Left lobe of liver (tissue), 2 donors: ENCODE measurements around the gene TNP1. TPM values are rescaled to one million over a fixed set of nuclear protein-coding genes. Genes with fewer than 3 reads are reported as not detected.

ENCODE experiments used
- ATAC-seq: fragments of 200-7000 bp; cut with Tn5 transposase; one replicate; pipeline ENCODE4 v1.9.1; 2020; ENCODE audit warnings: mild to moderate bottlenecking, moderate library complexity
- DNase-seq: peaks from one replicate; pipeline ENCODE4 v3.0.0-alpha.2; 2020; ENCODE audit warnings: low spot score
- total RNA-seq: library from RNA; stranded (reverse); gene quantifications from one replicate; pipeline ENCODE4 v1.2.1, GENCODE V29; 2021
- donor health status: DM: no; HTN: no; CAD: no; lungs with moderate emphysema.
- donor health status: DM: no; HTN: yes; CAD: no.

TNP1 gene, protein sequence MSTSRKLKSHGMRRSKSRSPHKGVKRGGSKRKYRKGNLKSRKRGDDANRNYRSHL
- total RNA-seq = not detected

DNA sequence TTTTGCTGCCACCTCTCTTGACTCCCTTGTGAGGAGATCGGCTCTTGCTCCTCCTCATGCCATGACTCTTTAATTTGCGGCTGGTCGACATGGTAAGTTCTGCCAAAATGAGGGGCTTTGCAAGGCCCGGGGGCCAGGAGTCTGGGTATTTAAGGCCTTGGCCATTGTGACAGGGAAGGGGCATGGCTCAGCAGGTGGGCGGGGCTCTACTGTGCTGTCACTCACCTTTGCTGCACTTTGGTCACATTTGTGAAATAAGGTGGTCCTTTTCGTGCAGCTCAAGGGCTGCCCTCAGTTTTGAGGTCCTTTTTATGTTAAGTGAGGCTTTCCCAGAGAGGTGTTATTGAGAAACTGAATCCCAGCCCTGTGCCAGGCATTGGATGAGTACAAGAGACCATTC, at the start of gene TNP1:
TNP1 (minus strand) TSS at position 121 of the 400 bp plus-strand sequence; CDS start at position 91, 30 bp downstream.
- no peak for ATAC-seq

DNA sequence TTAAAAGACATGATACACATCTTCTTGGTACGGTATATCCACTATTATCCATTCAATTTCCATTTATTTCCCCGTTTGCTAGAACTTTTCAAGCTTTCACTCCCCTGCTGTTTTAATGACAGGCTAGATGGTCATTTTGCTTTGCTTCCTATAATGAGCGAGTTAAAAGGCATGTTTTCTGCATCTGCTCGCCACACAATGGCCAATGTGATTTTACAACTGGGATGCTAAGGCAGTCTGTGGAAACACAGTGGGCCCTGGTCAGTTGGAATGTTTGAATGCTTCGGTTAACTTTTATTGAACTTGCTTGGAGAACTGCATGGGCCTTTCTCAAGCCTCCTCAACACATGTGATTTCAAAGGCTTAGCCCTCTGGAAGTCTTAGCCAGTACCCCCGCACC, 48.4 kb upstream of the TNP1 start:
- DNase-seq = no peak
- no peak for ATAC-seq

More for the DNA sequence above, at the start of gene TNP1:
- no peak for DNase-seq

DNA sequence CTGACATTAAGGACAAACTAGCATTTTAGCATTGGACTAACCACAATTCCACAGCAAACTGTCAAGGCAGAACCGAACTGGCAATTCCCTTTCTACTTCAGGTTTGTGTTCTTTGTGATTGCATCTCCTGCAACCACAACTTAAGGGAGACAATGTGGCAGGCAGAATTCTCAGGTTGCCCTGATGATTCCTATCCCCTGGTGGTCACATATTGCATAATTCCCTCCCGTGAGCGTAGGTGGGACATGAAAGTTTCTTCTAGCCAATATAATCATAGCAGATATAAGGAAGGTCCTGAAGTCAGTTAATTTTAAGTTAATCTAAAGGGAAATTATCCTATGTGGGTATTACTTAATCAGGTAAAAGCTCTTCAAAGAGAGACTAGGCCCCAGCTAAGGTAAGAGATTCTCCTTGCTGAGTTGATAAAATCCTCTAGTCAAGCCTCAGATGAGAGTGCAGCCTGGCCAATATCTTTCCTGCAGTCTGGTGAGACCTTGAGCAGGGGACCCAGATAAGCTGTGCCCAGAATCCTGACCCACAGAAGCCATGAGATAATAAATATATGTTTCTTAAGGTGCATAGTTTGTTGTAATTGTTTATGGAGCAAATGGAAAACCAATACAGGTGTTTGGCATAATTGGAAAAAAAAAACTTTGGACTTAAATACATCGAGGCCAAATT, 45.9 kb upstream of the TNP1 start:
- no peak for DNase-seq
- ATAC-seq = no peak

DNA sequence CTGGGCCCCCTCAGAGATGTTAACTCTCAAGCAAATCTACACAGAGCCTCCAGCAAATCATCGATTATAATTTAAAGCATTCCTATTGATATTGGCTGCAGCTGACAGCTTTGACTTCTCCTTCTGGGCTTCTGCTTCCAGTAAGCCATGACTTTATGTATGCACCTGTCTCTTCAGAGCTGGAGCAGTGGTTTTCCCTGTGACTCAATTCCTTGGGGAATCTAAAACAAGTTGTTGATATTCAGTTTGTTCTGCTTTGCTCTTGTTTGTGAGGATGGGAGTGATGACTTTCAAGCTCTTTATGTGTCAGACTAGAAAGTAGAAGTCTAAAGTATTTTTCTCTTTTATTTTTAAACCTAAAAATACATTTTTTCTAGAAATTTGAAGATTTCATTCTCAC, 45.1 kb upstream of the TNP1 start:
- no peak for DNase-seq
- no peak for ATAC-seq

DNA sequence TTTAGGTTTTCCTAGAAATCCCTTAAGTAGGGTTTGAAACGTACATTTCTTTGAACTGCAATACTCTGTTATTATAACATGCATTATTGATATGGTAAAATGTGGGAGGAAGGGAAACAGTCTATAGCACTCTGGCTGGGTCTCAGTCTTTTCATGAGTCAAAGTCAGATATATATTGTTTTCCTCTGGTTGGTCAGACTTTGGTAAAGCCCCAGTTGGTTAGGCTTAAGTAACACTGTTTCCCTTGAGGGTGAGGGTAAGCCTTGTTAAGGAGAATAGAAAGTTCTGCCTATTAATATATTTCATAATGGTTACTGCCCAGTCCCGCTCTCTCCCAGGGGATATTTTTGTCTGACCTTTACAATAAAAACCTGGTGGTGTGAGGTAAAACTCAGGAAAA, 44.7 kb upstream of the TNP1 start:
- no peak for ATAC-seq

DNA sequence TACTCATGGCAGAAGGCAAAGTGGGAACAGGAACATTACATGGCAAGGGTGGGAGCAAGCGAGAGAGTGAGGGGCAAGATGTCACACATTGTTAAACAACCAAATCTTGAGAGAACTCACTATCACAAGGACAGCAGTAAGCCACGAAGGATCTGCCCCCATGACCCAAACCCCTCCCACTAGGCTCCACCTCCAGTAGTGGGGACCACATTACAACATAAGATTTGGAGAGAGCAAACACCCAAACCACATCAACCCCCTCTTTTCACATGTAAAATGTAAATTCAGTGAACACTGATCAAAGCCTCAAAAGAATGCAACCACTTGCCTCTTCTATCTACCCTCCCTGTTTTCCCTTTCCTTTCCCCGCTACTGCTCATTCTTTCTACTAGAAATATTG, 43.6 kb upstream of the TNP1 start:
- ATAC-seq = no peak
- DNase-seq = no peak

More for the DNA sequence above, 44.7 kb upstream of the TNP1 start:
- DNase-seq = no peak

DNA sequence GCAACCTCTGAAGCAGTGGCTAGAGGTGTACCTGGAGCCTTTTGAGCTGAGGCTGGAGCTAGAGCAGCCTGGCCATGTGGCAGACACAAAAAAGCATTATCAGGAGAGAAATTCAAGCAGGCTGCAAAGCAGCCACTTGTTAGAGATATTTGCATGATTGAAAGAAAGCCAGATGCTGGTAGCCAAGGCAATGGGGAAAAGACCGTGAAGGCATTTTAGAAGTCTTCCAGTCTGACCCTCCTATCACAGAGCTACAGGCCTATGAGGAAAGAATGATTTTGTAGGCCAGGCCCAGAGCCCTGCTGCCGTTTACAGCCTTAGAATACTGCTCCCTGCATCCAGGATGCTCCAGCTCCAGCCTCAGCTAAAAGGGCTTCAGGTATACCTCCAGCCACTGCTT, 41.4 kb upstream of the TNP1 start:
- ATAC-seq (no peak), DNase-seq (no peak)

DNA sequence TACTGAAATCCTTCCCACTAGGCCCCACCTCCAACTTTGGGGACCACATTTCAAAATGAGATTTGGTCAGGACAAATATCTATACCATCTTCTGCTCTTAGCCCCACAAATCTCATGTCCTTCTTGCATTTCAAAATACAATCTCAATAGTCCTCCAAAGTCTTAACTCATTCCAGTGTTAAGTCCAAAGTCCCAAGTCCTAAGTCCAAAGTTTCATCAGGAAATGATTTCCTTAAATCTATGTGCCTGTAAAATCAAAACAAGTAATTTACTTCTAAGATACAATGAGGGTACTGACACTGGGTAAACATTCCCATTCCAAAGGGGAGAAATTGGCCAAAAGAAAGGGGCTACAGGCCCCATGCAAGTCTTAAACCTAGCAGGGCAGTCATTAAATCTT, 40.5 kb upstream of the TNP1 start:
- DNase-seq (no peak), ATAC-seq (no peak)

DNA sequence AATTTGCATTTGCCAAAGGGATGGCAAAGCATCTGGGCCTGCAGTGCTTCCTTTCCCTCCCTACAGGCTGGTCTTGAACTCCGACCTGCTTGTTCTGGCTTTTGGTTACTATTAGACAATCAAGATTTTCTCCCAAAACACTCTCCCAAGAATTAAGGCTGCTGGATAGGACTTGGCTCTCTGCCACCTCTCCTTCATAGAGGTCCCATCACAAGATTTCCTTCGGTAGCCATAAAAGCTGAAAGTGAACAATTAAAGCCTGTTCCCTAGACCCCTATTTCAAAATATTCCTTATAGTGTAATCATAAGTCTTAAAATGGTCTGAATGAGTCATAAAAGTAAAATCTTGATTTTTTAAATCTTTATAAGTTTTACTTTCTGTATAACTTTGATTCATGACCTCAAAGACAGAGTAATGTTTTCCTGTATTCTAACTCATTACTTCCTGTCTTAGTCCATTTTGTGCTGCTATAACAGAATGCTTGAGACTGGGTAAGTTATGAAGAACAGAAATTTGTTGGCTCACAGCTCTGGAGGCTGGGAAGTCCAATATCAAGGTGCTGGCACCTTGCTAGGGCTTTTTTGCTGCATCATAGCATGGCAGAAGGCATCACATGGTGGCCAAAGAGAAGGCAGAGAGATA, 37.8 kb upstream of the TNP1 start:
- DNase-seq = no peak
- no peak for ATAC-seq

DNA sequence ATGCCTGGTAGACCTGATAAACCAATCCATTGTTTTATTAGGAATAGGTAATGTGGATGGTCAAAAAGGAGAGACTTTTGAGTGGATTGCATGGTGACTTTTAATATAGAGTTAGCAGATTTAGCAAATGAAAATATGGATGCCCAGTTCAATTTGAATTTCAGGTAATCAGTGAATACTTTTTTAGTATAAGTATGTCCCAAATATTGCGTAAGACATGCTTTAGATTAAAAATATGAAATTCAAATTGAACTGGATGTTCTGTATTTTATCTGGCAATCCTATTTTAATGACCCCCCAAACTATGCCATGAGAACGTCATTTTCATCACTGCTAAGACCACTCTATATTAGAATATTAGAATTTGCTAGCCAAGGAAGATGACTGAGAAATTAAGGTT, 30.3 kb upstream of the TNP1 start:
- no peak for ATAC-seq
- no peak for DNase-seq

DNA sequence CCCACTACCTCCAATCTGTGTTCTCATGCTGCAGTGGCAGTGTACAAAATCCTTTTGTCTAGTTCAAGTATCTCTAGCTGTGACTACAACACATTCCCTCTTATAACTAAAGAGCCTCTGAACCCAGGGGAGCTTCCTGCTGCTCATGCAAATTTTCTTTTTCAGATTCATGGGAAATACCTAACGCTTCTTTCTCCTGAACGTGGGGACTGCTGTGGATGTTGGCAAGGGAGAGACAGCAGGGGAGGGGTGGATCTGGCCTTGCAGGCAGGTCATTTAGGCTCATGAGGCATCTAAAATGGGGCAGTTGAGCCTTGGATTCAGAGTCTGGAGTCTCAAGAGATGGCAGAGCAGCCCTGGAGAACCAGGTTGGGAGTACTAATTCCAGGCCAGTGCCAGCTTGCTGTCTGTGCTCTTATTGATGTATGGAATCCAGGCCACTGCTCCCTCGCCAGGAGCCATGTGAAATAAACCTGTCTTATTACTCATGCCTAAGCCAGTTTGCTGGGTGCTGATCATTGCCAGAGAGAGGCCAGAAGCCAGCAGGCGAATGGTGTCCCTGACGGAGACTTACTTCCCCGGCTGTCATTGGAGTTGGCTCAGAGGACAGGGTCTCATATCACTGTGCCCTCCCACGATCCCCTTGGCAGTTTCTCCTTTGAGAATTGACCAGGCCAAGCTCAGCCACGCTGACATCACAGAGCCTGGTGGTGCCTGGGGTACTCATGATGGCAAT, 29.2 kb upstream of the TNP1 start:
- no peak for DNase-seq
- no peak for ATAC-seq

DNA sequence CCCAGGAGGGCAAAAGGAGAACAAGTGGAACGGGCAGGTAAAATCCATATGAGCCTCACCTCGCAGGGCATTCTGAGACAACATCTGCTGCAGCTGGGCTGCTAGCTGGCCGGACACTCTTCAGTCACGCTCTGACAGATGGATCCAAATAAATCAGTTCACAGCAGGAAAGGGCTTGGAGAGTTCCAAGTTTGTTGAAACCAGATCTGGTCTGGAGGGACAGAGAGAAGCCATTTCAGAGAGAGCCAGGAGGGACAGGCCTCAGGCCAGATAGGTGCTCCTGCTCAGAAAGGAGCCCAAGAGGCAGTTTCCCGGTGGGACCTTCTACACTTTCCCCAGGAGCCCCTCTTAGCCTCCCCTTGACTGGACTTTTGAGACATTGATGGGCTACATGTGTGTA, 28.2 kb upstream of the TNP1 start:
- ATAC-seq (no peak), DNase-seq (no peak)

DNA sequence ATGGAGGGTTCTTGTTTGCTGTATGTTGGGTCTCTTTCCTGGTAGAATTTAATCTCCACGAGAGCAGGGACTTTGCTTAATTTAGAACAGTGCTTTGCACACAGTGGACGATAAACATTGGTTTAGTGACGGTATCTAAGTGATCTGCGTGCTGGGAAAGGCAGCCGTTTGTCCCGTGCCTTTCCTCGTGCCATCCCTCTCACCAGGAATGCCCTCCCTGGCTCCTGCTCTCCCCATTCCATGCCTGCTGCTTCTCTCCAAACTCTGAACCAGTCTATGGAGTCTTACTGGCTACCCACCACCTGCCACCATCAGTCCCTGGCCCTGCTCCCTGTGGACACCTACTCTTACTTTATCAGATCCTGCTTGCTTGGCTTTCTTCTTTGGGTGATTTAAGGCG, 27.3 kb upstream of the TNP1 start:
- no peak for DNase-seq
- no peak for ATAC-seq

DNA sequence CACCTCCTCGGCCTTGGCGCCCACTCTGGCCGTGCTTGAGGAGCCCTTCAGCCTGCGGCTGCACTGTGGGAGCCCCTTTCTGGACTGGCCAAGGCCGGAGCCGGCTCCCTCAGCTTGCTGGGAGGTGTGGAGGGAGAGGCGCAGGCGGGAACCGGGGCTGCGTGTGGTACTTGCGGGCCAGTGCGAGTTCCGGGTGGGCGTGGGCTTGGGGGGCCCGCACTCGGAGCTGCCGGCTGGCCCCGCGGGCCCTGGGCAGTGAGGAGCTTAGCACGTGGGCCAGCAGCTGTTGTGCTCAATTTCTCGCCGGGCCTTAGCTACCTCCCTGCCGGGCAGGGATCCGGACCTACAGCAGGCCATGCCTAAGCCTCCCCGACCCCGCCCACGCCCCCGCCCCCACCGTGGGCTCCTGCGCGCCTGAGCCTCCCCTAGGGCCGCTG, 25.3 kb upstream of the TNP1 start:
- DNase-seq = no peak
- no peak for ATAC-seq

DNA sequence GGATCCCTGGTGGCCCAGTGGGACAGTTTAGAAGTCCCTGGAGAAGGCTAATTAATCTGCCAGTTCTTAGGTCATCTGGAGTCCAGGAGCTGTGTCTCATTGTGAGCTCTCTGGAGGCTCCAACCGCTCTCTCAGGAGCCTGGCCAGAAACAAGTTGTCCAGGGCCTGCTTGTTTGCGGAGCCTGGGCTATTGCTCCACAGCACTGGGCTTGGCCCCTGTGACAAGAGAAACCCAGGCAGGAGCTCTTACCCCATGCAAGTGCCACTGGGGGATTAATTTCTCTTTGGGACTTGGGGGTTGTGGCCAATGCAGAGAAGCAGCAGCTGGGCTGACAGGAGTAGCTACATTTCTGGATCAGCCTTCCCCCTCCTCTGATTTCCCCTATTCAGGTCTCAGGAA, 24.5 kb upstream of the TNP1 start:
- ATAC-seq = peak; percentile 94

DNA sequence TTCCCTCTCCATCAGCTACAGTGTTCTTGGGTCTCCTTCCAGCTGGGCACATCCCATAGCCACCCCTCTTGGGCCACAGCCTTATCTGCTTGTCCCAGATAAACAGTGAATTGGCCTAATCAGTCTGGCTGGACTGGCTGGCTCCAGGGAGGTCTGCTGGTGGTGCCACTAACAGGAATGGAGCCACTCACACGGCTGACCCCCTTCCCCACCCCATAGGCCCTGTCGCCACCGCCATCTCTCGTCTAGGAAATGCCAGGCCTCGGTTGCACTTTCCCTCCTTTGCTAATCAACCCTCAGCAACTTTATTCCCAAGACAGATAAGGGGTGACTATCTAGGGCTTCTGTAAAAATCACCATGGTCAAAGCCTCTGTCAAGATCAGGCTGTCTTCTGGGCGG, 23.0 kb upstream of the TNP1 start:
- ATAC-seq (no peak), DNase-seq (no peak)

More for the DNA sequence above, 24.5 kb upstream of the TNP1 start:
- DNase-seq = peak; percentile 59

DNA sequence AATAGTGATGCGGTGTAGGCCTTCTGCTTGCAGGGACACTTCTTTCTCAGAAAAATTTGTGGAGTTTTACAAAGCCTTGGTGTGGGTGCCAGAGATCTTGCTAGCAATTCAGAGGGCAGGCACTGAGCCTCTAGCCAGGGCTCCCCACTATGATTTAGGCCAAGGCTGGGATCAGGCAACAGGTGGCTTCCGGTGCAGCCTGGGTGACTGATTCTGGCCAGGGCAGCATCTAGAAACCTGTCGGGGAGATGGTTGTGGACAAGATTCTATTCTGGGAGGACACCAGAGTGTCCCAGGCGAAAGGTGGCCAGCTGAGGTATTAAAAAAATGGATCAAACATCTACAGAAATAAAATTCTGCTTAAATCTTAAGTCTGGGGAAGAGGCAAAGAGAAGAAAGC, 21.5 kb upstream of the TNP1 start:
- DNase-seq = no peak
- ATAC-seq = no peak

DNA sequence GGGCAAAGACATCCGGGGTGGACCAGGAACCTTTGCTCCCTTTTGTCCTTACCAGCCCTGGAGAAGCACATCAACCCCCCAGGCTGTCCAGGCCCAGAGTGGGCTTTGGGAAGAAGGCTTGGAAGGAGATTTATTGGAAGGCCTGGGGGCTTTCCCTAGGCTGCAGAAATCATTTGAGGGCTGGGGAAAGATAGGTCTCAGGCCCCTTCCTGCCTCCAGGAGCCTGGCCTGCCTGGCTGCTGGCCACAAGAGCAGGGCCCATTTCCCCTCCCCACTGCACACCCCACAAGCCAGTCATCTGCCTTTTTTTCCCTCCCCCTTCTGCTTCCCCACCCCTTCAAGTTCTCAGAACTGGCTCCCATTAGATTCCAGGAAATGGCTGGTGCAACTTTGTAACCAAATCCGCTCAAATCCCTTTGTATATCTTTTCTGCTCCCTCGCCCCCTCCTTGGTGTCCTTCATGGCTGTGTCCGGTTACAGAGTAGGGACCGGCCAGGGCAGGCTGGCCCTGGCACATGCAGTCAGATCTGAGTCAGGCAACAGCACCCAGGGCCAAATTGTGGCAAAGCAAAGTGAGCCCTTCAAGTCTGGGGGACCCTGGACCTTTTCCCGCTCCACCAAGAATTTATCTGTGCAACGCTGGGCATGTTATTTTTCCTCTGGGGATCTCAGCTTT, 20.8 kb upstream of the TNP1 start:
- DNase-seq (no peak), ATAC-seq (no peak)

DNA sequence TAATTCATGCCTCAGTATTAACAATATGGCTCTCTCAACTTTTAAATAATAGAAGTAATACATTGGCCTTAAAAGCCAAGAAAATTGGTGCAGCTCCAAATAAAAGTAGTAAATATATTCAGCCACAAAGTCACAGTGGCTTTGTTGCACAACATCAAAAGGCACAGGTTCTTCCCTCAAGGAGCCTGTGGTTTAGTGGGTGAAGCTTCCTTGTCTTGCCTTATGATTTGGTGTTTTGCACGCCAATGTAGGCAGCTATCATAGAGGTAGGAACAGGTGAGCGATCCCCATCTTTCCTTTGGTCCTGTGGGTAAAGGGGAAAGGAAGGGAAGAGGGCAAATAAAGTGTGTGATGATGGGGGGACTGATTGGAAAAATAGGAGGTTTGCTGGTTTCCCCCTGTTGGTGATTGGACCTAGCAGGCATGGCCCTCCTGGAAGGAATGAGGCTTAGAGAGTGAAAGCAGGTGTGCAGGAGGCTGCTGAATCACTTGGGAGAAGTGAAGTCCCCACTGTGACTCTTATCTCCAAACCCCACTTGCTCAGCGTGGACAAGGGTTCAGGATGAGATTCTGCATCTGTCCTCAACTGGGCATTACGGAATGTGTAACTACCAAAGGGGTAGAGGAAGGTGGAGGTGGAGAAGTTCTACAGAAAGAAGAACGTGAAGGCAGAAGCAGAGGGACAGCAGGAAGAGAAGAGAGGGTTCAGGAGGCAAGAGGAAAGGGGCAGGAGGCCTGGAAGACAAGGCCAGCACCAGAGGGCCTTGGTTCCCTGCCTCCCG, 20.1 kb upstream of the TNP1 start:
- DNase-seq (no peak), ATAC-seq (no peak)

DNA sequence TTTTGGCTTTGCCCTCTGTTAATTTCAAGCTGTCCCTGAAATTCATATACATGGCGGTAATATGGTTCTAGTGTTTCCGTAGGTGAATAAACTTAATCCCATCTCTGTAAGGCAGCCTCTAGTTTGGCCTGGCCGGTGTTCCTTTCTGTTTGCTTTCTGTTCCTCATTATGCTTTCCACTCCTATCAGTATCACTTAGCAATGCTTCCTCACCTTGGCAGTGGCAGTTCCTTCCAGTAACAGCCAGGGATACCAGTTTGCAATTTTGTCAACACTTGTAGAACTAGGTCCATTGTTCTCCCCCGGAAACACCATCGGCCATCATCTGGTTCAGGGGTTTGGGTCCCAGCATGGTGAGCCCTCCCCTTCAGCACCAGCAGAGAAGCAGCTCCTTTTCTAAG, 18.2 kb upstream of the TNP1 start:
- ATAC-seq = no peak
- no peak for DNase-seq

DNA sequence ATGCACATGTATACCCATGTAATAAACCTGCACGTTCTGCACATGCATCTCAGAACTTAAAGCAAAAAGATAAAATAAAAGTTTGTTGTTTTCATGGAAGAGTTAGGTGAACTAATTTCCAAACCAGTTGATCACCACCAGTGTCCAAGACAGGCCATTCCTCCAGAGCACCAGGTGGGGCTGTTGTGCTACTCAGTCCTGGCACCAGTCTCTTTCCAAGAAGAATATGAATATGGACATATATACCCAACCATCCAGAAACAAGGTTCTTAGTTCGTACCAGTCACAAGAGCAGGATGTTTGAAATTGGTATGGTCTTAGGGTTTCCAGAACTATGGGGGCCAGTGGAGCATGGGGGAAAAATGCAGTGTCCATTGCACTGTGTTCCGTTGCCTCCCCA, 17.2 kb upstream of the TNP1 start:
- no peak for DNase-seq
- no peak for ATAC-seq
